ENCODE measurements around the gene FGFR2.

FGFR2 gene

GRCh38 chr10:121539786-121540185 is 58.5 kb downstream of the FGFR2 start:
- Histone ChIP-seq H3K4me1 (ENCODE audit: control insufficient read depth, insufficient read depth, low read length) (peaks cover 46% of the 10 kb centered on the region), H3K36me3 (ENCODE audit: control insufficient read depth, insufficient read depth, low read length) (peaks cover 30% of the 10 kb centered on the region)

GRCh38 chr10:121536310-121536913 is 61.8 kb downstream of the FGFR2 start:
- no peak overlapping the region for H3K4me3 ChIP-seq (ENCODE audit: low read depth, low read length)
- peaks cover 23% of the 10 kb centered on the region for H3K4me1 ChIP-seq (ENCODE audit: control insufficient read depth, insufficient read depth, low read length)
- H3K27me3 ChIP-seq (ENCODE audit: control insufficient read depth, insufficient read depth, low read length): no peaks in the 10 kb centered on the region
- no peak overlapping the region for H3K9ac ChIP-seq (ENCODE audit: low read depth, low read length)
- peaks cover 32% of the 10 kb centered on the region for H3K36me3 ChIP-seq (ENCODE audit: control insufficient read depth, insufficient read depth, low read length)
- H3K9me3 ChIP-seq (ENCODE audit: control insufficient read depth, insufficient read depth, low read length): no peaks in the 10 kb centered on the region

More at GRCh38 chr10:121539786-121540185, 58.5 kb downstream of the FGFR2 start:
- Histone ChIP-seq H3K9ac (ENCODE audit: low read depth, low read length) (no peak overlapping the region), H3K4me3 (ENCODE audit: low read depth, low read length) (no peak overlapping the region), H3K27me3 (ENCODE audit: control insufficient read depth, insufficient read depth, low read length) (no peaks in the 10 kb centered on the region), H3K9me3 (ENCODE audit: control insufficient read depth, insufficient read depth, low read length) (no peaks in the 10 kb centered on the region)

- Histone ChIP-seq H3K4me1 (ENCODE audit: control insufficient read depth, insufficient read depth, low read length) (peaks cover 13% of the 10 kb centered on the region), H3K27me3 (ENCODE audit: control insufficient read depth, insufficient read depth, low read length) (no peaks in the 10 kb centered on the region), H3K9me3 (ENCODE audit: control insufficient read depth, insufficient read depth, low read length) (no peaks in the 10 kb centered on the region), H3K4me3 (ENCODE audit: low read depth, low read length) (no peak overlapping the region), H3K36me3 (ENCODE audit: control insufficient read depth, insufficient read depth, low read length) (peaks cover 32% of the 10 kb centered on the region), H3K9ac (ENCODE audit: low read depth, low read length) (no peak overlapping the region)
These were observed 62.9 kb downstream of the FGFR2 start for GRCh38 chr10:121535381-121535780.

GRCh38 chr10:121532292-121532864 is 65.9 kb downstream of the FGFR2 start:
- H3K36me3 ChIP-seq (ENCODE audit: control insufficient read depth, insufficient read depth, low read length): peaks cover 10% of the 10 kb centered on the region
- H3K9me3 ChIP-seq (ENCODE audit: control insufficient read depth, insufficient read depth, low read length): no peaks in the 10 kb centered on the region
- H3K4me3 ChIP-seq (ENCODE audit: low read depth, low read length): no peak overlapping the region
- no peak overlapping the region for H3K9ac ChIP-seq (ENCODE audit: low read depth, low read length)
- peaks cover 11% of the 10 kb centered on the region for H3K4me1 ChIP-seq (ENCODE audit: control insufficient read depth, insufficient read depth, low read length)
- H3K27me3 ChIP-seq (ENCODE audit: control insufficient read depth, insufficient read depth, low read length): no peaks in the 10 kb centered on the region

- Histone ChIP-seq H3K9ac (ENCODE audit: low read depth, low read length) (no peak overlapping the region), H3K36me3 (ENCODE audit: control insufficient read depth, insufficient read depth, low read length) (peaks cover 15% of the 10 kb centered on the region), H3K9me3 (ENCODE audit: control insufficient read depth, insufficient read depth, low read length) (no peaks in the 10 kb centered on the region)
These were observed 66.4 kb downstream of the FGFR2 start for GRCh38 chr10:121531830-121532178.

GRCh38 chr10:121531076-121531829 is 67.0 kb downstream of the FGFR2 start:
- Histone ChIP-seq H3K4me1 (ENCODE audit: control insufficient read depth, insufficient read depth, low read length) (peaks cover 4% of the 10 kb centered on the region), H3K9ac (ENCODE audit: low read depth, low read length) (no peak overlapping the region), H3K4me3 (ENCODE audit: low read depth, low read length) (no peak overlapping the region), H3K27me3 (ENCODE audit: control insufficient read depth, insufficient read depth, low read length) (no peaks in the 10 kb centered on the region), H3K9me3 (ENCODE audit: control insufficient read depth, insufficient read depth, low read length) (no peaks in the 10 kb centered on the region), H3K36me3 (ENCODE audit: control insufficient read depth, insufficient read depth, low read length) (peaks cover 20% of the 10 kb centered on the region)

More at GRCh38 chr10:121531830-121532178, 66.4 kb downstream of the FGFR2 start:
- Histone ChIP-seq H3K27me3 (ENCODE audit: control insufficient read depth, insufficient read depth, low read length) (no peaks in the 10 kb centered on the region), H3K4me3 (ENCODE audit: low read depth, low read length) (no peak overlapping the region), H3K4me1 (ENCODE audit: control insufficient read depth, insufficient read depth, low read length) (peaks cover 8% of the 10 kb centered on the region)

- Histone ChIP-seq H3K27me3 (ENCODE audit: control insufficient read depth, insufficient read depth, low read length) (no peaks in the 10 kb centered on the region), H3K9me3 (ENCODE audit: control insufficient read depth, insufficient read depth, low read length) (no peaks in the 10 kb centered on the region), H3K4me3 (ENCODE audit: low read depth, low read length) (no peak overlapping the region), H3K9ac (ENCODE audit: low read depth, low read length) (no peak overlapping the region), H3K36me3 (ENCODE audit: control insufficient read depth, insufficient read depth, low read length) (peaks cover 23% of the 10 kb centered on the region), H3K4me1 (ENCODE audit: control insufficient read depth, insufficient read depth, low read length) (peaks cover 3% of the 10 kb centered on the region)
These were observed 67.7 kb downstream of the FGFR2 start for GRCh38 chr10:121530481-121531075.

- peaks cover 3% of the 10 kb centered on the region for H3K4me1 ChIP-seq (ENCODE audit: control insufficient read depth, insufficient read depth, low read length)
- no peaks in the 10 kb centered on the region for H3K9me3 ChIP-seq (ENCODE audit: control insufficient read depth, insufficient read depth, low read length)
- H3K36me3 ChIP-seq (ENCODE audit: control insufficient read depth, insufficient read depth, low read length): peaks cover 24% of the 10 kb centered on the region
- H3K27me3 ChIP-seq (ENCODE audit: control insufficient read depth, insufficient read depth, low read length): no peaks in the 10 kb centered on the region
- H3K9ac ChIP-seq (ENCODE audit: low read depth, low read length): no peak overlapping the region
- no peak overlapping the region for H3K4me3 ChIP-seq (ENCODE audit: low read depth, low read length)
These were observed 70.6 kb downstream of the FGFR2 start for GRCh38 chr10:121527690-121528089.

- Histone ChIP-seq H3K4me3 (ENCODE audit: low read depth, low read length) (no peak overlapping the region), H3K9me3 (ENCODE audit: control insufficient read depth, insufficient read depth, low read length) (no peaks in the 10 kb centered on the region), H3K36me3 (ENCODE audit: control insufficient read depth, insufficient read depth, low read length) (peaks cover 24% of the 10 kb centered on the region), H3K4me1 (ENCODE audit: control insufficient read depth, insufficient read depth, low read length) (peaks cover 3% of the 10 kb centered on the region), H3K27me3 (ENCODE audit: control insufficient read depth, insufficient read depth, low read length) (no peaks in the 10 kb centered on the region), H3K9ac (ENCODE audit: low read depth, low read length) (no peak overlapping the region)
These were observed 71.4 kb downstream of the FGFR2 start for GRCh38 chr10:121526801-121527221.

- Histone ChIP-seq H3K9ac (ENCODE audit: low read depth, low read length) (no peak overlapping the region), H3K4me1 (ENCODE audit: control insufficient read depth, insufficient read depth, low read length) (peaks cover 3% of the 10 kb centered on the region), H3K4me3 (ENCODE audit: low read depth, low read length) (no peak overlapping the region), H3K36me3 (ENCODE audit: control insufficient read depth, insufficient read depth, low read length) (peaks cover 24% of the 10 kb centered on the region), H3K27me3 (ENCODE audit: control insufficient read depth, insufficient read depth, low read length) (no peaks in the 10 kb centered on the region), H3K9me3 (ENCODE audit: control insufficient read depth, insufficient read depth, low read length) (no peaks in the 10 kb centered on the region)
These were observed 72.0 kb downstream of the FGFR2 start for GRCh38 chr10:121526135-121526790.

GRCh38 chr10:121525251-121526134 is 72.8 kb downstream of the FGFR2 start:
- H3K9me3 ChIP-seq (ENCODE audit: control insufficient read depth, insufficient read depth, low read length): no peaks in the 10 kb centered on the region
- no peak overlapping the region for H3K9ac ChIP-seq (ENCODE audit: low read depth, low read length)
- H3K36me3 ChIP-seq (ENCODE audit: control insufficient read depth, insufficient read depth, low read length): peaks cover 24% of the 10 kb centered on the region
- peaks cover 3% of the 10 kb centered on the region for H3K4me1 ChIP-seq (ENCODE audit: control insufficient read depth, insufficient read depth, low read length)
- H3K27me3 ChIP-seq (ENCODE audit: control insufficient read depth, insufficient read depth, low read length): no peaks in the 10 kb centered on the region
- H3K4me3 ChIP-seq (ENCODE audit: low read depth, low read length): no peak overlapping the region
